Karpas-422 (cell line): ENCODE data around the gene ARHGAP10. TPM values are rescaled to one million over a fixed set of nuclear protein-coding genes. Genes with fewer than 3 reads are reported as not detected.

Source experiments
- DNase-seq: peaks from one replicate; pipeline ENCODE4 v3.0.0-alpha.2; 2015
- H2AFZ ChIP-seq: fragments of 200-600 bp; sonication (generic); 2 replicates; pipeline ENCODE4 v1.6.1; 2014; ENCODE audit warnings: antibody characterized with exemption, low read length, mixed read lengths
- H3K27ac ChIP-seq: fragments of 200-600 bp; sonication (generic); 2 replicates; pipeline ENCODE4 v1.5.1; 2014; ENCODE audit warnings: mild to moderate bottlenecking, low read length, moderate library complexity
- H3K27me3 ChIP-seq: fragments of 200-600 bp; sonication (generic); 2 replicates; pipeline ENCODE4 v1.6.1; 2014; ENCODE audit warnings: low read length, mixed read lengths
- H3K36me3 ChIP-seq: fragments of 200-600 bp; sonication (generic); 2 replicates; pipeline ENCODE4 v1.6.1; 2014; ENCODE audit warnings: low read length, mixed read lengths; ENCODE audit not compliant: insufficient read depth
- H3K4me1 ChIP-seq: fragments of 200-600 bp; sonication (generic); 2 replicates; pipeline ENCODE4 v1.6.1; 2014; ENCODE audit warnings: mild to moderate bottlenecking, low read length, mixed read lengths
- H3K4me2 ChIP-seq: fragments of 200-600 bp; sonication (generic); 2 replicates; pipeline ENCODE4 v1.6.1; 2014; ENCODE audit warnings: low read length, low read depth, mild to moderate bottlenecking; ENCODE audit not compliant: poor library complexity, severe bottlenecking
- H3K4me3 ChIP-seq: fragments of 200-600 bp; sonication (generic); 2 replicates; pipeline ENCODE4 v1.5.1; 2014; ENCODE audit warnings: mild to moderate bottlenecking, antibody characterized with exemption, low read length, mixed read lengths
- H3K79me2 ChIP-seq: fragments of 200-600 bp; sonication (generic); 2 replicates; pipeline ENCODE4 v1.6.1; 2014; ENCODE audit warnings: mild to moderate bottlenecking, low read length, mixed read lengths
- H3K9ac ChIP-seq: fragments of 200-600 bp; sonication (generic); 2 replicates; pipeline ENCODE4 v1.6.0; 2014; ENCODE audit warnings: low read length
- H3K9me2 ChIP-seq: fragments of 200-600 bp; sonication (generic), shearing (Covaris generic); replicated peaks from 2 replicates; pipeline ENCODE4 v1.6.0; 2014; ENCODE audit warnings: mild to moderate bottlenecking, low read length, moderate library complexity; ENCODE audit not compliant: insufficient read depth
- H3K9me3 ChIP-seq: fragments of 300-700, 200-600 bp; sonication (generic); 2 replicates; pipeline ENCODE4 v1.6.1; 2014; ENCODE audit warnings: low read length, mixed read lengths
- H4K20me1 ChIP-seq: fragments of 200-600 bp; sonication (generic); 2 replicates; pipeline ENCODE4 v1.6.1; 2014; ENCODE audit warnings: mild to moderate bottlenecking, antibody characterized with exemption, low read length, low read depth; ENCODE audit not compliant: insufficient read depth
- total RNA-seq: library from RNA; depleted of rRNA; stranded (reverse); fragments of >200 nt; shearing (Covaris generic); gene quantifications from 2 replicates; pipeline ENCODE4 v1.2.3, GENCODE V29; 2014; ENCODE audit warnings: low replicate concordance

Gene ARHGAP10
- total RNA-seq, 1 experiment from 2014 or later, result 0.41 TPM

DNA sequence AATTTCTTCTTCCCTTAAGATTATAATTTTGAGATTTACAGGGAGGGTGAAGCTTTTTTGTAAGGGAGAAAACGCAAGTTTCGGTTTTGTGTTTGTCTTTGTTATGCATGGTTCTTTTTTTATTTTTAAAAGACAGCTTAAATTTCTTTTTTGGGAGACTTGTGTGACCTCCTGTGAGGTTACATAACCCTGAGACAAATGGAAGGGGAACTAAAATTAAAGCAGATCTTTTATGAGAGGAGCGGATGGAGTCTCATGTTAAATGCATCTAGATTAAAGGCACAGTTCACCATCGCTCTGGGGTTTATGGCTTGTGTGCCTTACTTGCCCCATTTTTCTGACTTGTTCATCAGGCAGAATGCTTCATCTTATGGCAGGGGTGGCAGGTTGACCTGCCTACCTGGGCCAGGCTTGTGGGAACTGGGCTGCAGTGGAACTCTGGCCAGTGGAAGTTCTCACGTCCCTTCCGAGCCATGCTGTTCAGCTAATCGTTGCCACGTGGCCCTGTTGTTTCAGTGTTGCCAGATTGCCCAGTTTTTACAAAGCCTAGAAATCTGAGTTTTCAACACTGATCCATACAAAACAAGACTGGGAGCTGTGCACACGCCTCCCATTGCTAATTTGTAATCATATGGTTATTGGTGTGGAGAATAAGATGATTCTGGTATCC is 291.8 kb downstream of the ARHGAP10 start:
- H3K79me2 ChIP-seq, result no peaks in the 10 kb centered on the region
- no peak for DNase-seq
- H3K9me3 ChIP-seq, result no peaks in the 10 kb centered on the region
- no peaks in the 10 kb centered on the region for H3K36me3 ChIP-seq
- H2AFZ ChIP-seq, result no peak overlapping the region
- H3K4me2 ChIP-seq, result no peak overlapping the region
- H3K27me3 ChIP-seq, result no peaks in the 10 kb centered on the region
- no peak overlapping the region for H3K4me3 ChIP-seq
- H3K27ac ChIP-seq, result no peak overlapping the region
- H3K9ac ChIP-seq, result no peak overlapping the region
- H4K20me1 ChIP-seq, result no peaks in the 10 kb centered on the region
- peaks cover 6% of the 10 kb centered on the region for H3K4me1 ChIP-seq
- H3K9me2 ChIP-seq, result no peaks in the 10 kb centered on the region

- no peak overlapping the region for H3K27ac ChIP-seq
- no peaks in the 10 kb centered on the region for H3K36me3 ChIP-seq
- no peaks in the 10 kb centered on the region for H4K20me1 ChIP-seq
- H3K4me3 ChIP-seq, result no peak overlapping the region
- H2AFZ ChIP-seq, result no peak overlapping the region
- no peak overlapping the region for H3K4me2 ChIP-seq
- peaks cover 11% of the 10 kb centered on the region for H3K4me1 ChIP-seq
- DNase-seq, result no peak
- no peaks in the 10 kb centered on the region for H3K9me2 ChIP-seq
- no peaks in the 10 kb centered on the region for H3K79me2 ChIP-seq
- H3K9me3 ChIP-seq, result no peaks in the 10 kb centered on the region
- no peaks in the 10 kb centered on the region for H3K27me3 ChIP-seq
- H3K9ac ChIP-seq, result no peak overlapping the region
These were observed 294.1 kb downstream of the ARHGAP10 start for GRCh38 chr4:148025981-148026380.

- H2AFZ ChIP-seq, result no peak overlapping the region
- H3K9me2 ChIP-seq, result no peaks in the 10 kb centered on the region
- no peaks in the 10 kb centered on the region for H4K20me1 ChIP-seq
- H3K4me3 ChIP-seq, result no peak overlapping the region
- no peak overlapping the region for H3K27ac ChIP-seq
- H3K4me1 ChIP-seq, result peaks cover 11% of the 10 kb centered on the region
- no peak overlapping the region for H3K4me2 ChIP-seq
- DNase-seq, result no peak
- H3K9ac ChIP-seq, result no peak overlapping the region
- H3K36me3 ChIP-seq, result no peaks in the 10 kb centered on the region
- no peaks in the 10 kb centered on the region for H3K9me3 ChIP-seq
- no peaks in the 10 kb centered on the region for H3K79me2 ChIP-seq
- no peaks in the 10 kb centered on the region for H3K27me3 ChIP-seq
These were observed 295.3 kb downstream of the ARHGAP10 start for GRCh38 chr4:148027201-148027600.

- H3K4me3 ChIP-seq, result no peak overlapping the region
- no peak for DNase-seq
- H4K20me1 ChIP-seq, result no peaks in the 10 kb centered on the region
- no peaks in the 10 kb centered on the region for H3K79me2 ChIP-seq
- no peaks in the 10 kb centered on the region for H3K36me3 ChIP-seq
- no peaks in the 10 kb centered on the region for H3K9me3 ChIP-seq
- H3K4me2 ChIP-seq, result no peak overlapping the region
- H3K9ac ChIP-seq, result no peak overlapping the region
- H3K27ac ChIP-seq, result no peak overlapping the region
- peaks cover 8% of the 10 kb centered on the region for H3K4me1 ChIP-seq
- no peaks in the 10 kb centered on the region for H3K9me2 ChIP-seq
- H2AFZ ChIP-seq, result no peak overlapping the region
- H3K27me3 ChIP-seq, result no peaks in the 10 kb centered on the region
These were observed 297.9 kb downstream of the ARHGAP10 start for GRCh38 chr4:148029781-148030180.

- Histone ChIP-seq H3K36me3 (no peaks in the 10 kb centered on the region), H3K4me3 (no peak overlapping the region), H2AFZ (no peak overlapping the region), H3K27ac (no peak overlapping the region), H3K4me2 (no peak overlapping the region), H3K9me2 (no peaks in the 10 kb centered on the region), H3K79me2 (no peaks in the 10 kb centered on the region), H3K27me3 (no peaks in the 10 kb centered on the region), H3K9me3 (no peaks in the 10 kb centered on the region), H4K20me1 (no peaks in the 10 kb centered on the region), H3K4me1 (peaks cover 8% of the 10 kb centered on the region), H3K9ac (no peak overlapping the region)
- DNase-seq, result no peak
These were observed 298.4 kb downstream of the ARHGAP10 start for GRCh38 chr4:148030193-148030873.

DNA sequence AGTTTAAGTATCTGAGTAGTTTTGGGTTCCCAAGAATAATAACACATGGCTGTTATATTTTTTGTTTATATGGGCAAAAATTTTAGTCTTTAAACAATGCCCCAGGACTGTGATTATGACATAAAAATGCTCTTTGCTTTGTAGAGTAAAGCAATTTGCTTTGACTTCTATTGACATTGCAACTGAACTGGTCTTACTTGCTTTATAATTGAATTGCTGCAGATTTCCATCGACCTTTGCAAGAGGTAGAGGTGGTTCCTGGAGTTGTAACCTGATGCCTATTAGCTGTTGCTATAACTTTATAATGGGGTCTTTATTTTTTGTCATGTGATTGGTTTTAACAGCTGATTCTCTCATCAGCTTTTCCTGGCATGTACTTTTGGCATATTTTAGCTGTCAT is 302.9 kb downstream of the ARHGAP10 start:
- Histone ChIP-seq H3K4me2 (no peak overlapping the region), H3K27me3 (no peaks in the 10 kb centered on the region), H4K20me1 (no peaks in the 10 kb centered on the region), H3K79me2 (no peaks in the 10 kb centered on the region), H3K9ac (no peak overlapping the region), H3K9me2 (no peaks in the 10 kb centered on the region), H2AFZ (no peak overlapping the region), H3K4me1 (no peaks in the 10 kb centered on the region), H3K4me3 (no peak overlapping the region), H3K27ac (no peak overlapping the region), H3K36me3 (no peaks in the 10 kb centered on the region), H3K9me3 (no peaks in the 10 kb centered on the region)
- no peak for DNase-seq

DNA sequence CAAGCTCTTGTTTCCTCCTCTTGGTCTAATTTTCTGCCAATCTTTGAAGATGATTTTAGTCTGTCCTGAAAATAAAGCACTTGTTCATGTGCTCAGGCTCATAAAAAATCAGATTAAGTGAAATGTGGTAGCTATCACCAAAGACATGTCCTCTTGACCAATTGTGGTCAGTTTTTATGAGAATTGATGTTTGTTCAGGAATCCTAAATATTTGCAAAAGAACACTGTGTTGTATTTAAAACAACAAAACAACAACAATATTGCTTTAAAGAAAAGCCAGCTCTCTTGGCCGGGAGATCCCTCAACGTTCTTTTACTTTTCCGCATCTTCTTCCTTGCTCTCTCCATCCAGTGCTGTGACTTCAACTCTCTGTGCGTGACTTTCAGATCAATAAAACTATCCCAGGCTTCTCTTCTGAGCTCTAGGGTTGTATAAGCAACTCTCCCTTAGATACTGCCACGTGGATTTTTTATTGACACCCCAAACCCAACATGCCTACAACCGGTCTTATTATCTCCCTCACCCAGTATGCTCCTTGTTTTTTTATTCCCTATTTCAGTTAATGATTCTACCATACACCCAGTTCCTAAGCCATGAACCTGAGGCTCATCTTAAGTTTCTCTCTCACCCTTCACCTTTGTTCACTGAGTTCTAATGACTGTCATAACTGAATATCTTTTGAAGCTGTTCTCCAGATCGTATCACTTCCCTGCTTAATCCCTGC is 309.9 kb downstream of the ARHGAP10 start:
- no peak overlapping the region for H3K4me3 ChIP-seq
- no peaks in the 10 kb centered on the region for H3K79me2 ChIP-seq
- H3K36me3 ChIP-seq, result no peaks in the 10 kb centered on the region
- H2AFZ ChIP-seq, result no peak overlapping the region
- no peak overlapping the region for H3K4me2 ChIP-seq
- H3K4me1 ChIP-seq, result no peaks in the 10 kb centered on the region
- no peaks in the 10 kb centered on the region for H4K20me1 ChIP-seq
- no peak overlapping the region for H3K27ac ChIP-seq
- H3K27me3 ChIP-seq, result no peaks in the 10 kb centered on the region
- H3K9ac ChIP-seq, result no peak overlapping the region
- H3K9me2 ChIP-seq, result no peaks in the 10 kb centered on the region
- H3K9me3 ChIP-seq, result no peaks in the 10 kb centered on the region
- no peak for DNase-seq

DNA sequence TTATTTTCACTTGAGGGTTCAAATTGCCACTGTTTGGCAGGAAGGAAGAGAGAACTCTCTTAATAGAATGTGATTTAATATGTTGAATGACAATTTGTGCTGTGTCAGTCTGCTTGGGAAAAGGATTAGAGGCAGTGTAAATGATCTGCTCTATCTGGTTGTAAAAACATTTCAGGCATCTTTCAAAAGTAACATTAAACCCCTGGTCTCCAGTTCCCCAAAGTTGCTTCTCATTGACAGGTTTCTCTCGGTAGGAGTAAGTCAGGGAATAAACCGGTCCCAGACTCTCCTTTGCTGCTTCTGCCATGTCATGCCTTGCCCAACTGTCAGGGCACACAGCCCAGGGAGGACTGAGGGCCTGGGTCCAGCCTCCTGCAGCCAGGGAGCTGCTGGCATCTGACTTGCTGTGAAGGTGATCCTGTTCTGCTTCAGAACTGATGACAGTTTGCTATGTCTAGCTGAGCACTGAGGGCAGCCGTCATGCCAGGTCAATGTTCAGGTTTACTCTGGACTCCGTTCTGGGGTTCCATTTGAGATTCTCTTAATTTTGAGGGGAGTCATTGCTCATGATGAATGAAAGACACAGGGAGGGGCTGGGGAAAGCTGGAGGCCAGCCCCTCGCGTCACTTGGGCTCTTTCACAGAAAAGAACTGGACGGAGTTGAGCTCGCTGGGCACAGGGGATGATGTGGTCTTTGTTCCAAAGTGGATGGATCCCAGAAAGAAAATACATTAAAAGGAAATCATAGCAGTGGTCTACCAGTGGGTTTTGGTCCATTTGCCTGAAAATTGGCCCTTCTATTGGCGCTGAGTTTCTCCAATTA is 312.4 kb downstream of the ARHGAP10 start:
- H3K36me3 ChIP-seq, result no peaks in the 10 kb centered on the region
- DNase-seq, result no peak
- H4K20me1 ChIP-seq, result no peaks in the 10 kb centered on the region
- no peak overlapping the region for H3K9ac ChIP-seq
- H3K4me1 ChIP-seq, result no peaks in the 10 kb centered on the region
- H3K79me2 ChIP-seq, result no peaks in the 10 kb centered on the region
- no peaks in the 10 kb centered on the region for H3K27me3 ChIP-seq
- H3K4me2 ChIP-seq, result no peak overlapping the region
- H3K9me2 ChIP-seq, result no peaks in the 10 kb centered on the region
- no peak overlapping the region for H2AFZ ChIP-seq
- no peak overlapping the region for H3K4me3 ChIP-seq
- no peaks in the 10 kb centered on the region for H3K9me3 ChIP-seq
- H3K27ac ChIP-seq, result no peak overlapping the region
